Mesodermal cell (in vitro differentiated cells): ENCODE measurements around the gene AP2B1.
"Not testable (repeated sequence)": the region's sequence is repeated elsewhere in the genome, so short reads cannot be mapped to it uniquely, and the experiment has no call there.

ENCODE experiments used
- H3K27ac ChIP-seq: 2 replicates; pipeline ENCODE4 v1.7.0; 2013; ENCODE audit warnings: mild to moderate bottlenecking, low read depth, low read length, moderate library complexity; ENCODE audit not compliant: severe bottlenecking
- H3K36me3 ChIP-seq: 2 replicates; pipeline ENCODE4 v1.7.1; 2013; ENCODE audit warnings: mild to moderate bottlenecking, low read length, moderate library complexity; ENCODE audit not compliant: control insufficient read depth, insufficient read depth
- H3K4me1 ChIP-seq: one replicate; pipeline ENCODE4 v1.7.1; 2013; ENCODE audit warnings: mild to moderate bottlenecking, low read length; ENCODE audit not compliant: insufficient read depth, control insufficient read depth, poor library complexity, severe bottlenecking
- H3K4me3 ChIP-seq: 2 replicates; pipeline ENCODE4 v1.7.0; 2013; ENCODE audit warnings: low read length, control low read depth, mild to moderate bottlenecking; ENCODE audit not compliant: insufficient read depth, poor library complexity, severe bottlenecking; ENCODE audit errors: extremely low read depth
- H3K9me3 ChIP-seq: 2 replicates; pipeline ENCODE4 v1.7.1; 2013; ENCODE audit warnings: mild to moderate bottlenecking, low read length, moderate library complexity; ENCODE audit not compliant: control insufficient read depth
- WGBS, 2 experiments: methylation state at CpG; one replicate each; pipeline ENCODE4 v1.1.5; 2013; ENCODE audit warnings: missing lambda C conversion rate in 2 of 2; ENCODE audit not compliant: insufficient coverage in 2 of 2; 5-methylcytosine and 5-hydroxymethylcytosine counted together

The AP2B1 gene

DNA sequence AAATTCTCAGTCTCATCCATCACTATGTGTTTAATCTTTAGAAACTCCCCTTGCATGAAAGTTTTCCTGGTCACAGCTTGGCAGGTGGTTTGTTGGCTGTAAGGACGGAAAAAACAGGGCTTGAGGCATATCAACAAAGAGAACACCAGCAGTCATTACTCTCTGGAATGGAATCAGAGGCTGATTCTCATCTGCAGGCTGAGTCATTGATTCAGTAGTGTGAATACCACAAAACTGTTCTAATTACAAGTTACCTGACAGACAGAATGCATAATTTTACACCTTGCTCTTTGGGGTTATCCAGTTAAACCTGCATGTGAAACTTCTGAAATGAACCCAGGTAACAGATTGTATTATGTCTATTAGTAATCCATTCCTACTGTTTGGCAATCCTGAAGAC, 38.1 kb upstream of the AP2B1 start:
- H3K9me3 ChIP-seq = no peaks in the 10 kb centered on the region
- WGBS, 2 experiments = no CpG with 5 or more reads among the region's 1 CpG
- H3K36me3 ChIP-seq = no peaks in the 10 kb centered on the region
- H3K4me3 ChIP-seq = no peak overlapping the region
- H3K4me1 ChIP-seq = no peaks in the 10 kb centered on the region
- no peak overlapping the region for H3K27ac ChIP-seq

DNA sequence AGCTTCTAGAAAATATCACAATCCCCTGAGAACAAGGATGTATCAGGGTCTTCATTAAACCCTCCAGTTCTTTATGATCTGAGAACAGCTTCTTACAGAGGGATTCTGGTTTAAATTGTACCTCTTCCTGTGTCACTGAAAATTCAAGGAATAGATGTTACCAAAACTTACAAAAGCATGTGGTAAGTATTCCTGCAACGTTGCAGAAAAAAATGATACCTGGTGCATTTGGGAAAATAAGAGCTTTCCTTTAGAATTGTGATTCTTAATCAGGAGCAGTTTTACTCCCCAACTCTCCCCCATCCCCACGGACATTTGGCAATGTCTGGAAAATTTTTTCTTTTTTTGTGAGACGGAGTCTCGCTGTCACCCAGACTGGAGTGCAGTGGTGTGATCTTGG, 33.8 kb upstream of the AP2B1 start:
- no peaks in the 10 kb centered on the region for H3K4me1 ChIP-seq
- H3K4me3 ChIP-seq = no peak overlapping the region
- H3K9me3 ChIP-seq = no peaks in the 10 kb centered on the region
- no peaks in the 10 kb centered on the region for H3K36me3 ChIP-seq
- WGBS, 2 experiments = 93 to 100% methylated on average over 3 to 4 of the region's 4 CpGs
- no peak overlapping the region for H3K27ac ChIP-seq

DNA sequence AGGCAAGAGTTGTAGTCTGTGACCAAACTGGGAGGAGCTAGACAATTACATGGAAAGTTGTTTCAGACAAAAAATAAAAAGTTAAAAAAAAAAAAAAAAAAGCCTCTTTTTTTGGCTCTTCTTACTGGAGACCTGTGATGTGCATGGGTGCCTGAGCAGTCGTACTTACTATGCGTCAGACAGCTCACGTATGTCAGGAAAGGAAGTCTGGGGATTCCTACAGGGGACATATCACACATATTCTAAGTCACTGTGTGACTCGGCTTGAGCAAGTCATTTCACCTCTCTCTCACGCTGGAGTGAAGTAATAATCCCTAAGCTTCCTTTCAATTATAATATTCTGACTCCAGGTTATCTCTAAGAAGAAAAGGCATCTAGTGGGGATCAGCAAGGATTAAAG, 32.5 kb upstream of the AP2B1 start:
- H3K9me3 ChIP-seq = no peaks in the 10 kb centered on the region
- no peaks in the 10 kb centered on the region for H3K36me3 ChIP-seq
- H3K4me1 ChIP-seq = no peaks in the 10 kb centered on the region
- no peak overlapping the region for H3K4me3 ChIP-seq
- no peak overlapping the region for H3K27ac ChIP-seq
- WGBS, 2 experiments = 94 to 100% methylated on average over 1 to 3 of the region's 5 CpGs

DNA sequence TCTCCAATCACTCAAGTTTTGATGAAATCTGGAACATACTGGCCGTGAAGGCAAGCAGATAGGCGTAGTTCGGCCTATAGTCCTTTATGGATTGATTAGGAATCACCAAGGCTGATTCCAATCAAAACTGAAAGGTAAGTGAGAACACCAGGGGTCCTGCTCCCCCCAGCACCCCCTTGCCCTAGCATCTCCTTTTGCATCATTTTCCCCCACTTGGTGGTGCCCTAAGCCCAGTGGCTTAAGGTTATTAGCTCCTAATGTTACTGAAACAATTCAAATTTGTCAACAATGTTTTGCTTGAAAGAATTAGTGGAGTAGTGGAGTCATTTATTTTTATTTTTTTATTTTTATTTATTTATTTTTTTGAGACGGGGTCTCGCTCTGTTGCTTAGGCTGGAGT, 31.4 kb upstream of the AP2B1 start:
- Histone ChIP-seq H3K9me3 (no peaks in the 10 kb centered on the region), H3K36me3 (no peaks in the 10 kb centered on the region), H3K4me1 (peaks cover 4% of the 10 kb centered on the region), H3K27ac (no peak overlapping the region), H3K4me3 (no peak overlapping the region)
- WGBS, 2 experiments = 94% methylated on average over 3 of the region's 5 CpGs; no CpG with 5 or more reads in 1 of the 2 experiments

DNA sequence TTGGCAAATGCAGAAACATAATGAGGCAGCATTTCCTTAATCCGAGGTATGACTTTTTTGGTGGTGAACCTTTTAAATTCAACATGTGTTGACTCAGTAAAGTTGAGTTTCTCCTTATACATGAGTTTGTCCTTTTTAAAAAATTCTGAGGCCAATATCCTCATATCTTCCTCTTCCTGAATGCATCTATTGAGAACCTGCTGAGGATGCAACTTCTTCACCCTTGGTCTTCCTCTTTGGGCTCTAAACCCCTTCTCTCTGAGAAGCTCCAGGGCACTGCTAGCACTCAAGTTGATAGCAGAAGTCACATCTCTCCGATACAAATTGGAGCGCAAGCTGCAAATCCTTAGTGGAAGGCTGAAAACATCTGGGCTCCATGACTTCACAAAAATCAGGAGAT, 29.8 kb upstream of the AP2B1 start:
- no peaks in the 10 kb centered on the region for H3K36me3 ChIP-seq
- H3K4me3 ChIP-seq = no peak overlapping the region
- H3K27ac ChIP-seq = no peak overlapping the region
- peaks cover 4% of the 10 kb centered on the region for H3K4me1 ChIP-seq
- WGBS, 2 experiments = 100% methylated on average over 1 to 3 of the region's 3 CpGs
- no peaks in the 10 kb centered on the region for H3K9me3 ChIP-seq

DNA sequence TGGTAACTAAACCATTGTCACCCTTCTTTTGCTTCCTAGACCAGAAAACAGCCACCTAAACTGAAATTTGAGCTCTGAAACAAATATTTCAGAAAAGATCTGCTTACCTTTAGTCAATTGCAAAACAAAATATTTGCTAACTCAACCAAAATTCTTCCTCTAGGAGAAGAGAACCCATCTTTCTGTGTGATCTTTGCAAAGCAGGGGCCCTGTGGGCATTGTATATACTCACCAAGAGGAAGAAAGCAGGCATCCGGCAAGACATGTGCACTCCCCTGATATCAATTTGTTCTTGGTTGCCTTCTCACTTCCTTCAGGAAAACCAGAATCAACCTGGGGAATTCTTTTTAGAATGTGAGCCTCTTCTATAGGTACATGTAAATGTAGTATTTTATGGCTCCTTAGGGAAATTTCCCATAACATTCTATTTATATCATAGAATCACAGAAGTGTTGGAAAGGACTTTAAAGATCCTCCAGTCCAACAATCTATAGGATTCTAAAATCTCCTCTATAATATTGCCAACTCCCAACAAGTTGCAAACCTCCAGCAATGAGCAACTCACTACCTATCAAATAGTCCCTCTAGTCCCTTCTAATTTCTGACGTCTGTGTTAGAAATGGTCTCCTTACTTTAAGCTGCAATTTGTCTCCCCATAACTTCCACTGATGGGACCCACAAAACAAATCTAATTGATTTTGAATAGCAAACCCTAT, 27.5 kb upstream of the AP2B1 start:
- no peak overlapping the region for H3K4me3 ChIP-seq
- H3K9me3 ChIP-seq = no peaks in the 10 kb centered on the region
- peaks cover 4% of the 10 kb centered on the region for H3K4me1 ChIP-seq
- 80 to 89% methylated on average over 1 of the region's 2 CpGs for WGBS, 2 experiments
- H3K27ac ChIP-seq = no peak overlapping the region
- no peaks in the 10 kb centered on the region for H3K36me3 ChIP-seq

DNA sequence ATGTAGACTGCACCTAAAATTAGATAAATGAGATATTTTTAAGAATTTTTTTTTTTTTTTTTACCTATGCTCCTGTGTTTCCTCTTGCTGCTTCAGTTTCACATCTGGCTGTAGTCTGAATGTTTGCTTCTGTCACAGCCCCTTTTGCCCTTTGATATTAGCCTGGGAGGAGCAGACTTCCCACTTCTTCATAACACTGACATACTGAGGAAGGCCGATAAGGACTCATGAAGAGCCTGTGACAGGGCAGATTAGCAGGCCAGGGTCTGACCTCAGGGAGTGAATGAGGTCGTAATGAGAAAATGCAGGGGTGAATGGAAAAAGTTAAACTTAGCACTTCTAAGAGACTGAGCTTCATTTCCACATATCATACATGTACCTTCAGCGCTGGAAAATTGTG, 26.4 kb upstream of the AP2B1 start, which contains the start of gene SLFN14:
TSS of gene SLFN14 (minus strand) at position 117 of the 400 bp plus-strand sequence. CDS start 2,757 bp downstream, outside the sequence.
- Histone ChIP-seq H3K4me1 (peaks cover 4% of the 10 kb centered on the region), H3K36me3 (no peaks in the 10 kb centered on the region), H3K4me3 (no peak within 1 kb of the TSS), H3K27ac (peak within 1 kb of the TSS; percentile 57), H3K9me3 (no peaks in the 10 kb centered on the region)
- WGBS, 2 experiments = no CpG with 5 or more reads among the region's 3 CpGs

DNA sequence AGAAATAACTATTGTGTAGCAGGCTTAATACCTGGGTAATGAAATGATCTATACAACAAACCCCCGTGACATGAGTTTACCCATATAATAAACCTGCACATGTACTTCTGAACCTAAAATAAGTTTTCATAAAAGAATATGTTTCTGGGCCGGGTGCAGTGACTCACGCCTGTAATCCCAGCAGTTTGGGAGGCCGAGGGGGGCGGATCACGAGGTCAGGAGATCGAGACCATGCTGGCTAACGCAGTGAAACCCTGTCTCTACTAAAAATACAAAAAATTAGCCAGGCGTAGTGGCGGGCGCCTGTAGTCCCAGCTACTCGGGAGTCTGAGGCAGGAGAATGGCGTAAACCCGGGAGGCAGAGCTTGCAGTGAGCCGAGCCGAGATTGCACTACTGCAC, 23.9 kb upstream of the AP2B1 start:
- not testable (repeated sequence) for H3K36me3 ChIP-seq, H3K27ac ChIP-seq, H3K9me3 ChIP-seq, H3K4me3 ChIP-seq, H3K4me1 ChIP-seq
- 87% methylated on average over 6 of the region's 16 CpGs; no CpG with 5 or more reads in 1 of the 2 experiments for WGBS, 2 experiments

DNA sequence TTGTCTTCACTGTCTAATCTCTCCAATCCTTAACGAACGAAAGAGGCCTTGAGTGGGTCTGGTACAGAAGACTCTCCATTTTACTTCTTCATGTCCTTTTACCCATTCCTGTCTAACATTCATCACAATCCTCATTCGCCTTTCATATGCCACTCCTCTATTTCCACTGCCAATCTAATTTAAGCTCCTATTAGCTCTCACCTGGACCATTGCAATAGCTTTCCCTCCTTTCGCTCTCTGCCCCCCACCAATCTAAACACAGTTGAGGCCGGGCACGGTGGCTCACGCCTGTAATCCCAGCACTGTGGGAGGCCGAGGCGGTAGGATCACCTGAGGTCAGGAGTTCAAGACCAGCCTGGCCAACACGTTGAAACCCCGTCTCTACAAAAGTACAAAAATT, 20.2 kb upstream of the AP2B1 start:
- Histone ChIP-seq H3K36me3 (no peaks in the 10 kb centered on the region), H3K4me3 (peak overlapping the region; percentile 90), H3K27ac (no peak overlapping the region), H3K9me3 (no peaks in the 10 kb centered on the region), H3K4me1 (peaks cover 14% of the 10 kb centered on the region)
- 74 to 81% methylated on average over 9 to 11 of the region's 11 CpGs for WGBS, 2 experiments

DNA sequence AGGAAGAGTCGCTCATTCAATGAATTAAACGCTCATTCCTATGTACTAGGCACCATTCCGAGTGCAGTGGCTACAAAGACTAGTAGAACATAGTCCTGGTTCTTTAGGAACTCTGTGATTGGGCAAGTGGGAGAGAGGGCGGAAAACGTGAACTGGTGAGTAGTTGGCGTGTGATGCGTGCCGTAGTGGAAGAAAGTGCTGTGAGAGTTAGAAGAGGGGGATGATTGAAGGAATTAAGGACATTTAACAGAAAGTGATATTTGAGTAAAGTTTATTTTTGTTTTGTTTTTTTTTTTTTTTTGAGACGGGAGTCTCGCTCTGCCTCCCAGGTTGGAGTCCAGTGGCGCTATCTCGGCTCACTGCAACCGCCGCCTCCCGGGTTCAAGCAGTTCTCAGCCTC, 18.6 kb upstream of the AP2B1 start:
- peak overlapping the region; percentile 89 for H3K27ac ChIP-seq
- H3K9me3 ChIP-seq = no peaks in the 10 kb centered on the region
- peak overlapping the region; percentile 90 for H3K4me3 ChIP-seq
- H3K36me3 ChIP-seq = peaks cover 13% of the 10 kb centered on the region
- H3K4me1 ChIP-seq = peaks cover 14% of the 10 kb centered on the region
- 23 to 30% methylated on average over 14 of the region's 15 CpGs for WGBS, 2 experiments

DNA sequence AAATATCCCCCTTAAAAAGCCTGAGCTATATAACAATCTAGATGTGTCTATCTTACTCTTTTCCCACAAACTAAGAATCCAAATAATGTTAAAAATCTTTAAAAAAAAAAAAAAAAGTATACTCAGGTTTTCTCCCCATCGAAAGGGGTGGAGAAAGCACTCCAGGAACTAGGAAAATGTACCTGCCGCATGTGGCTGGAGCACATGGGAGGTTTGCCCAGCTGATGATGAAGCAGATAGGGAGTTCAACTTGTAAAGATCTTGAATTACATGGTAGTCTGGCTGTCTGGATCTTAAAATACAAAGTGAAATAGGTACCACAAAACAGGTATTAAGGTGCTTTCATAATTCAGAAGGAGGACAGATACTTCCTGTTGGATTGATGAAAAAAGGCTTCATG, 17.7 kb upstream of the AP2B1 start:
- WGBS, 2 experiments = 60% methylated on average over 1 of the region's 2 CpGs; no CpG with 5 or more reads in 1 of the 2 experiments

More for the DNA sequence above, 17.7 kb upstream of the AP2B1 start:
- Histone ChIP-seq H3K27ac (no peak overlapping the region), H3K9me3 (no peaks in the 10 kb centered on the region), H3K36me3 (peaks cover 17% of the 10 kb centered on the region), H3K4me1 (peaks cover 14% of the 10 kb centered on the region), H3K4me3 (peak overlapping the region; percentile 90)
